Measurements from ENCODE around the gene MROH2A. TPM values are rescaled to one million over a fixed set of nuclear protein-coding genes. Genes with fewer than 3 reads are reported as not detected.

MROH2A gene
- total RNA-seq, 1 donor from 2014 or later = not detected

DNA sequence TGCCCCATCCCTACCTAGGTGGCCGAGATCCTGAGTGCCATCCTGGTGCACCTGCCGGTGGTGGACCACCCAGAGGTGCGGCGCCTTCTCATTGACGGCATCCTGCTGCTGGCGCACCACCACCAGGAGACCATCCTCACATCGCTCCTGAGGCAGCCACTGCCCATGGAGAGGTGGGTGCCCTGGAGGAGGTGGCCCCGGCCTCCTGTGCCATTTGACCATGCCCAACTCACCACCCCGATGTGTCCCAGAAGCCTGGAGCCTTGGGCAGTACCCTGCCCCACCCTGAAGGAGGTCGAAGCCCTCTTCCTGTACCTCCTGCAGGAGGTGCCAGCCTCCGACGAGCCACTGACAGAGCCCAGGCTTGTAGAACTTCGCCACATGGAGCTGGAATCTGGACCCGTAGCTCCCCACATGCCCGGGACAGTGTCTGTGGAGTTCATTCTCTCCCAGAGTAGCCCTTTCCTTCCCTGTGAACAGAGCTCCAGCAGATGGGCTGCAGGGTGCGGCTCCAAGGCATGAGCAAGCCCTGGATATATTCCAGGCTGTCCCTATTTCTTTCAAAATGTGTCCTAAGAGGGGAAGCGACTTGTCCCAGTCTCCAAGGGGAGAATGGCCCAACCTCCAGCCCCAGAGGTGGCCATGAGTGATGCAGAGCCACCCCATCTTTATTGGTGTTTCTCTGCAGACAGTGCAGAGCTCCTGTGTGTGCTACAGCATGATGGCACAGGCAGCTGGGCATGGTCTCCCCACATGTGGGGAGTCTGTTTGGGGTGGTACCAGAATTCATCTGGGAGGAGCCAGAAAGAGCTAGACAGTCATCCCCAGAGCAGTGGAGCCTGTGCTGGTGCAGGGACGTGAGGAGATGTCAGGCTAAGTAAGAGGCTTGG is 42.0 kb downstream of the MROH2A start:
- Histone ChIP-seq H3K27ac (no peak overlapping the region), H3K4me1 (no peaks in the 10 kb centered on the region), H3K4me3 (no peak overlapping the region), H3K9me3 (no peaks in the 10 kb centered on the region), H3K27me3 (no peaks in the 10 kb centered on the region), H3K36me3 (no peaks in the 10 kb centered on the region)
- TF ChIP-seq, protein P1, sequence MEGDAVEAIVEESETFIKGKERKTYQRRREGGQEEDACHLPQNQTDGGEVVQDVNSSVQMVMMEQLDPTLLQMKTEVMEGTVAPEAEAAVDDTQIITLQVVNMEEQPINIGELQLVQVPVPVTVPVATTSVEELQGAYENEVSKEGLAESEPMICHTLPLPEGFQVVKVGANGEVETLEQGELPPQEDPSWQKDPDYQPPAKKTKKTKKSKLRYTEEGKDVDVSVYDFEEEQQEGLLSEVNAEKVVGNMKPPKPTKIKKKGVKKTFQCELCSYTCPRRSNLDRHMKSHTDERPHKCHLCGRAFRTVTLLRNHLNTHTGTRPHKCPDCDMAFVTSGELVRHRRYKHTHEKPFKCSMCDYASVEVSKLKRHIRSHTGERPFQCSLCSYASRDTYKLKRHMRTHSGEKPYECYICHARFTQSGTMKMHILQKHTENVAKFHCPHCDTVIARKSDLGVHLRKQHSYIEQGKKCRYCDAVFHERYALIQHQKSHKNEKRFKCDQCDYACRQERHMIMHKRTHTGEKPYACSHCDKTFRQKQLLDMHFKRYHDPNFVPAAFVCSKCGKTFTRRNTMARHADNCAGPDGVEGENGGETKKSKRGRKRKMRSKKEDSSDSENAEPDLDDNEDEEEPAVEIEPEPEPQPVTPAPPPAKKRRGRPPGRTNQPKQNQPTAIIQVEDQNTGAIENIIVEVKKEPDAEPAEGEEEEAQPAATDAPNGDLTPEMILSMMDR (IDR thresholded peaks at IDR 0.05) = no peak
- TF ChIP-seq POLR2A (IDR thresholded peaks at IDR 0.05) (no peak), POLR2AphosphoS5 (IDR thresholded peaks at IDR 0.05; ENCODE audit: insufficient read depth in 1 of 2, low read depth in 1 of 2) (no peak)
- no peak for DNase-seq (ENCODE audit: extremely low spot score in 2 of 2)
- intact Hi-C loops (cut with DNase I) = no loop called here

GRCh38 chr2:233820774-233821105 is 42.6 kb downstream of the MROH2A start:
- no peaks in the 10 kb centered on the region for H3K9me3 ChIP-seq
- TF ChIP-seq POLR2AphosphoS5 (IDR thresholded peaks at IDR 0.05; ENCODE audit: insufficient read depth in 1 of 2, low read depth in 1 of 2) = no peak
- TF ChIP-seq, protein P1 (IDR thresholded peaks at IDR 0.05) = no peak
- no peak for TF ChIP-seq POLR2A (IDR thresholded peaks at IDR 0.05)
- no peaks in the 10 kb centered on the region for H3K4me1 ChIP-seq
- H3K27me3 ChIP-seq = no peaks in the 10 kb centered on the region
- no peaks in the 10 kb centered on the region for H3K36me3 ChIP-seq
- DNase-seq (ENCODE audit: extremely low spot score in 2 of 2) = no peak
- no peak overlapping the region for H3K4me3 ChIP-seq
- intact Hi-C loops (cut with DNase I) = no loop called here
- H3K27ac ChIP-seq = no peak overlapping the region

GRCh38 chr2:233821196-233821595 is 43.1 kb downstream of the MROH2A start:
- Histone ChIP-seq H3K4me1 (no peaks in the 10 kb centered on the region), H3K27me3 (no peaks in the 10 kb centered on the region), H3K36me3 (no peaks in the 10 kb centered on the region), H3K27ac (no peak overlapping the region), H3K4me3 (no peak overlapping the region), H3K9me3 (no peaks in the 10 kb centered on the region)
- intact Hi-C loops (cut with DNase I) = no loop called here
- TF ChIP-seq POLR2A (IDR thresholded peaks at IDR 0.05) = no peak
- TF ChIP-seq, protein P1 (IDR thresholded peaks at IDR 0.05) = no peak
- TF ChIP-seq POLR2AphosphoS5 (IDR thresholded peaks at IDR 0.05; ENCODE audit: insufficient read depth in 1 of 2, low read depth in 1 of 2) = no peak
- no peak for DNase-seq (ENCODE audit: extremely low spot score in 2 of 2)

DNA sequence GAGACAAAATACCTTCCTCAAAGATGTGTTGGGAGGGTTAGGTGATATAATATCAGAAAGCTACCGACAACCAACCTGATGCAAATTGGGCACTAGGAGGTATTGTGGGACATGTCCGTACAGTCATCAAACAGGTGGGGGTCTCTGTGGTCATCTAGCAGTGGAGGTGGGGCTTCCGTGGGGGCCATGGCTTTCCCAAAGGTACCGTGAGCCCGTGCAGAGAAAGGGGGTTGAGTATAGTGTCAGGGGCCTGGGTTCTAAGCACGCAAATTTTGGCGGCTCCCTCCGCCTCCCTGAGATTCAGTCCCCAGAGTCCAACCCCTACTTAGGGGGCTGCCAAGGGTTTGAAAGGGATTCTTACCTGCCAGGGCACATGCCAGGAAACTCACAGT is 43.6 kb downstream of the MROH2A start:
- Histone ChIP-seq H3K4me3 (no peak overlapping the region), H3K4me1 (no peaks in the 10 kb centered on the region), H3K9me3 (no peaks in the 10 kb centered on the region), H3K27ac (no peak overlapping the region), H3K27me3 (no peaks in the 10 kb centered on the region), H3K36me3 (no peaks in the 10 kb centered on the region)
- intact Hi-C loops (cut with DNase I) = no loop called here
- no peak for DNase-seq (ENCODE audit: extremely low spot score in 2 of 2)
- TF ChIP-seq, protein P1 (IDR thresholded peaks at IDR 0.05) = no peak
- TF ChIP-seq POLR2A (IDR thresholded peaks at IDR 0.05) (no peak), POLR2AphosphoS5 (IDR thresholded peaks at IDR 0.05; ENCODE audit: insufficient read depth in 1 of 2, low read depth in 1 of 2) (no peak)

GRCh38 chr2:233822101-233822771 is 44.1 kb downstream of the MROH2A start:
- TF ChIP-seq POLR2AphosphoS5 (IDR thresholded peaks at IDR 0.05; ENCODE audit: insufficient read depth in 1 of 2, low read depth in 1 of 2) (no peak), POLR2A (IDR thresholded peaks at IDR 0.05) (no peak)
- TF ChIP-seq, protein P1 (IDR thresholded peaks at IDR 0.05) = no peak
- H3K4me3 ChIP-seq = no peak overlapping the region
- H3K9me3 ChIP-seq = no peaks in the 10 kb centered on the region
- no peak for DNase-seq (ENCODE audit: extremely low spot score in 2 of 2)
- H3K36me3 ChIP-seq = no peaks in the 10 kb centered on the region
- intact Hi-C loops (cut with DNase I) = no loop called here
- no peaks in the 10 kb centered on the region for H3K27me3 ChIP-seq
- no peaks in the 10 kb centered on the region for H3K4me1 ChIP-seq
- H3K27ac ChIP-seq = no peak overlapping the region
